ENCODE measurements around the gene YAE1.

The YAE1 gene

DNA sequence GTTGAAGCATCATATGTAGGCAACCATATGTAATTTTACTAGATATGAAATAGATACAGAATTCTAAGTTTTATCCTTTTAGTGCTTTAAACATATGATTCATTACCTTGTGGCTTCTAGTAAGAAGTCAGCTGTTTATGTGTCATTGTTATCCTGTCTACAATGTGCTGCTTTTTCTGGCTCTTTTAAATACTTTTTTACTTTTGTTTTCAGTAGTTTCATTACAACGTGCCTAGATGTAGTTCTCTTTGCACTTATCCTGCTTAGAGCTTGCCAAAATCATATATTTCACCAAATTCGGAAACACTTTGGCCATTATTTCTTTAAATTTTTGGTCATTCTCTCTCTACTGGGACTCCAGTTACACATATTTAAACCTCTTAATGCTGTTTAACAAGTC, 26.4 kb downstream of the YAE1 start:
- Histone ChIP-seq H3K36me3 (ENCODE audit: low read length) (no peaks in the 10 kb centered on the region), H3K9me3 (ENCODE audit: insufficient read depth, low read length) (no peaks in the 10 kb centered on the region), H4K20me1 (ENCODE audit: low read depth, low read length) (no peaks in the 10 kb centered on the region), H3K9me2 (replicated peaks; ENCODE audit: insufficient read depth, low read length) (no peaks in the 10 kb centered on the region), H3K4me2 (ENCODE audit: low read depth, low read length, poor library complexity, severe bottlenecking) (no peak overlapping the region), H3K4me3 (ENCODE audit: insufficient read depth, low read length, poor library complexity, severe bottlenecking) (no peak overlapping the region), H2AFZ (ENCODE audit: low read depth, low read length, severe bottlenecking) (no peak overlapping the region), H3K27me3 (ENCODE audit: low read length) (no peaks in the 10 kb centered on the region), H3K9ac (ENCODE audit: low read length) (no peak overlapping the region), H3K79me2 (ENCODE audit: insufficient read depth, low read length) (no peaks in the 10 kb centered on the region), H3K27ac (ENCODE audit: low read depth, low read length) (no peak overlapping the region), H3F3A (ENCODE audit: insufficient read depth) (no peaks in the 10 kb centered on the region)
- TF ChIP-seq, protein P1, sequence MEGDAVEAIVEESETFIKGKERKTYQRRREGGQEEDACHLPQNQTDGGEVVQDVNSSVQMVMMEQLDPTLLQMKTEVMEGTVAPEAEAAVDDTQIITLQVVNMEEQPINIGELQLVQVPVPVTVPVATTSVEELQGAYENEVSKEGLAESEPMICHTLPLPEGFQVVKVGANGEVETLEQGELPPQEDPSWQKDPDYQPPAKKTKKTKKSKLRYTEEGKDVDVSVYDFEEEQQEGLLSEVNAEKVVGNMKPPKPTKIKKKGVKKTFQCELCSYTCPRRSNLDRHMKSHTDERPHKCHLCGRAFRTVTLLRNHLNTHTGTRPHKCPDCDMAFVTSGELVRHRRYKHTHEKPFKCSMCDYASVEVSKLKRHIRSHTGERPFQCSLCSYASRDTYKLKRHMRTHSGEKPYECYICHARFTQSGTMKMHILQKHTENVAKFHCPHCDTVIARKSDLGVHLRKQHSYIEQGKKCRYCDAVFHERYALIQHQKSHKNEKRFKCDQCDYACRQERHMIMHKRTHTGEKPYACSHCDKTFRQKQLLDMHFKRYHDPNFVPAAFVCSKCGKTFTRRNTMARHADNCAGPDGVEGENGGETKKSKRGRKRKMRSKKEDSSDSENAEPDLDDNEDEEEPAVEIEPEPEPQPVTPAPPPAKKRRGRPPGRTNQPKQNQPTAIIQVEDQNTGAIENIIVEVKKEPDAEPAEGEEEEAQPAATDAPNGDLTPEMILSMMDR (IDR thresholded peaks at IDR 0.05; ENCODE audit: insufficient read depth, low read length, poor library complexity, severe bottlenecking) = no peak
- TF ChIP-seq EZH2phosphoT487 (conservative IDR thresholded peaks at IDR 0.05; ENCODE audit: low read length) = no peak

GRCh38 chr7:39594988-39595620, 28.9 kb downstream of the YAE1 start:
- no peaks in the 10 kb centered on the region for H3F3A ChIP-seq (ENCODE audit: insufficient read depth)
- H3K79me2 ChIP-seq (ENCODE audit: insufficient read depth, low read length) = no peaks in the 10 kb centered on the region
- no peaks in the 10 kb centered on the region for H3K9me3 ChIP-seq (ENCODE audit: insufficient read depth, low read length)
- H3K27ac ChIP-seq (ENCODE audit: low read depth, low read length) = no peak overlapping the region
- H3K27me3 ChIP-seq (ENCODE audit: low read length) = no peaks in the 10 kb centered on the region
- no peak overlapping the region for H3K4me2 ChIP-seq (ENCODE audit: low read depth, low read length, poor library complexity, severe bottlenecking)
- H3K9ac ChIP-seq (ENCODE audit: low read length) = no peak overlapping the region
- H3K4me3 ChIP-seq (ENCODE audit: insufficient read depth, low read length, poor library complexity, severe bottlenecking) = no peak overlapping the region
- no peaks in the 10 kb centered on the region for H3K36me3 ChIP-seq (ENCODE audit: low read length)
- TF ChIP-seq, protein P1 (IDR thresholded peaks at IDR 0.05; ENCODE audit: insufficient read depth, low read length, poor library complexity, severe bottlenecking) = no peak
- no peak for TF ChIP-seq EZH2phosphoT487 (conservative IDR thresholded peaks at IDR 0.05; ENCODE audit: low read length)
- no peak overlapping the region for H2AFZ ChIP-seq (ENCODE audit: low read depth, low read length, severe bottlenecking)
- H3K9me2 ChIP-seq (replicated peaks; ENCODE audit: insufficient read depth, low read length) = no peaks in the 10 kb centered on the region
- H4K20me1 ChIP-seq (ENCODE audit: low read depth, low read length) = no peaks in the 10 kb centered on the region

DNA sequence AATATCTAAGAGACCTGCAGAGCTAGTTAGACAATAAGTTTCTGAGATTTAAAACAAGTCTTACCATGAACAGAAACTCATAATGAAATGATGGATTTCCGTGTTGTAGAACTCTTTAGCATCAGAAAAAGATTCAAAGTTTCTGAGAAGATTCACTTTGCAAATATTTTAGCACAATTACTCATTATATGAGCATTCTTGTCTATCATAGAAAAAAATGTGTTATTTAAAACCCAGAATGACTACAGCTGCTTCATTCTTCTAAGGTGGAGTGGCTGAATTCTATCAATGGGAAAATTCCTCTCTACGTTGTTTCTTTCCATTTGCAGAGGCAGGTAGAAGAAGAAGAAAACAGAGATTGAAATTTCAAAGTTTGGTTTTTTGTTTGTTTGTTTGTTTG, 36.1 kb downstream of the YAE1 start:
- Histone ChIP-seq H3K9me3 (ENCODE audit: insufficient read depth, low read length) (no peaks in the 10 kb centered on the region), H3K79me2 (ENCODE audit: insufficient read depth, low read length) (no peaks in the 10 kb centered on the region), H3K9ac (ENCODE audit: low read length) (no peak overlapping the region), H3K27me3 (ENCODE audit: low read length) (no peaks in the 10 kb centered on the region), H3K36me3 (ENCODE audit: low read length) (no peaks in the 10 kb centered on the region), H3F3A (ENCODE audit: insufficient read depth) (no peaks in the 10 kb centered on the region), H3K9me2 (replicated peaks; ENCODE audit: insufficient read depth, low read length) (no peaks in the 10 kb centered on the region), H3K4me3 (ENCODE audit: insufficient read depth, low read length, poor library complexity, severe bottlenecking) (no peak overlapping the region), H2AFZ (ENCODE audit: low read depth, low read length, severe bottlenecking) (no peak overlapping the region), H3K27ac (ENCODE audit: low read depth, low read length) (no peak overlapping the region), H4K20me1 (ENCODE audit: low read depth, low read length) (no peaks in the 10 kb centered on the region), H3K4me2 (ENCODE audit: low read depth, low read length, poor library complexity, severe bottlenecking) (no peak overlapping the region)
- TF ChIP-seq, protein P1 (IDR thresholded peaks at IDR 0.05; ENCODE audit: insufficient read depth, low read length, poor library complexity, severe bottlenecking) = no peak
- no peak for TF ChIP-seq EZH2phosphoT487 (conservative IDR thresholded peaks at IDR 0.05; ENCODE audit: low read length)

Measured in SU-DHL-6 (cell line).